ENCODE measurements around the gene FLYWCH1.

FLYWCH1 gene

DNA sequence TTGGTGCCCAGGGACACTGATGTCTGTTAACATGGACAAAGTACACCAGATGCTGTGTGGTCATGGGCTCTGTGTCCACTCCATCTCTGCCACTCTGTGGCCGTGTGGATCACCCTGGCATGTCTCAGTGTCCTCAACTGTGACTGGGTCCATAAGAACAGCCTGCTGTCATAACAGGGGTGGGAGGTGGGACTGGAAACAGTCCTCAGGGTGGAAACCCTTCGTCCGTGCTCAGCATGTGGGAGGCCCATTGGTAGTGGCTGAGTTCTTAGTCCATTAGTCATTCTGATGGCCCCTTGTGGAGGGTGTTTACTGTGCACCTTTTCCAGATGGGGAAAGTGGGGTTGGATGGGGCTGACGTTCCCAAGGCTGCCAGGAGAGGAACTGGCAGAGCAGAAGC is 15.9 kb upstream of the FLYWCH1 start:
- TF ChIP-seq, protein P1, sequence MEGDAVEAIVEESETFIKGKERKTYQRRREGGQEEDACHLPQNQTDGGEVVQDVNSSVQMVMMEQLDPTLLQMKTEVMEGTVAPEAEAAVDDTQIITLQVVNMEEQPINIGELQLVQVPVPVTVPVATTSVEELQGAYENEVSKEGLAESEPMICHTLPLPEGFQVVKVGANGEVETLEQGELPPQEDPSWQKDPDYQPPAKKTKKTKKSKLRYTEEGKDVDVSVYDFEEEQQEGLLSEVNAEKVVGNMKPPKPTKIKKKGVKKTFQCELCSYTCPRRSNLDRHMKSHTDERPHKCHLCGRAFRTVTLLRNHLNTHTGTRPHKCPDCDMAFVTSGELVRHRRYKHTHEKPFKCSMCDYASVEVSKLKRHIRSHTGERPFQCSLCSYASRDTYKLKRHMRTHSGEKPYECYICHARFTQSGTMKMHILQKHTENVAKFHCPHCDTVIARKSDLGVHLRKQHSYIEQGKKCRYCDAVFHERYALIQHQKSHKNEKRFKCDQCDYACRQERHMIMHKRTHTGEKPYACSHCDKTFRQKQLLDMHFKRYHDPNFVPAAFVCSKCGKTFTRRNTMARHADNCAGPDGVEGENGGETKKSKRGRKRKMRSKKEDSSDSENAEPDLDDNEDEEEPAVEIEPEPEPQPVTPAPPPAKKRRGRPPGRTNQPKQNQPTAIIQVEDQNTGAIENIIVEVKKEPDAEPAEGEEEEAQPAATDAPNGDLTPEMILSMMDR (IDR thresholded peaks at IDR 0.05; ENCODE audit: unreplicated experiment in 3 of 3) = no peak
- H3K4me3 Mint-ChIP-seq = no peak overlapping the region
- H3K36me3 Mint-ChIP-seq (ENCODE audit: low read depth) = peaks cover under 1% of the 10 kb centered on the region
- no peak overlapping the region for H3K27ac Mint-ChIP-seq
- no peaks in the 10 kb centered on the region for H3K9me3 Mint-ChIP-seq
- no peaks in the 10 kb centered on the region for H3K27me3 Mint-ChIP-seq (ENCODE audit: low read depth)
- peaks cover 2% of the 10 kb centered on the region for H3K4me1 Mint-ChIP-seq

DNA sequence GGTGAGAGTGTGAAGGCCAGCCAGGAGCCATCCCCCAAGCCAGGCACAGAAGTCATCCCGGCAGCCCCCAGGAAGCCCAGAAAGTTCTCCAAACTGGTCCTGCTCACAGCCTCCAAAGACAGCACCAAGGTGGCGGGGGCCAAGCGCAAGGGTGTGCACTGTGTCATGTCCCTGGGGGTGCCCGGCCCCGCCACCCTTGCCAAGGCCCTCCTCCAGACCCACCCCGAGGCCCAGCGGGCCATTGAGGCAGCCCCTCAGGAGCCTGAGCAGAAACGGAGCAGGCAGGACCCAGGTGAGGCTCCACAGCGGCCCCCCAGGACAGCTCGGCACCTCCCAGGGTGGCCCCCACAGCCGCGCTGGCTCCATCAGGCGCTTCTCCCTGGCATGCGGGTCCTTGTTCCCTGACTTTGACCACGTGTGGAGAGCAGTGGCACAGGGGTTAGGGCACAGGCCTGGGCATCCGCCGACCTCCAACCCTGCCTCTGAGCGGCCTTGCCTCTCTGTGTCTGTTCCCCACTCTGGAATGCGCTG is 15.2 kb upstream of the FLYWCH1 start:
- H3K4me3 Mint-ChIP-seq = no peak overlapping the region
- H3K9me3 Mint-ChIP-seq = no peaks in the 10 kb centered on the region
- H3K27me3 Mint-ChIP-seq (ENCODE audit: low read depth) = no peaks in the 10 kb centered on the region
- peaks cover 4% of the 10 kb centered on the region for H3K36me3 Mint-ChIP-seq (ENCODE audit: low read depth)
- TF ChIP-seq, protein P1 (IDR thresholded peaks at IDR 0.05; ENCODE audit: unreplicated experiment in 3 of 3) = no peak
- H3K4me1 Mint-ChIP-seq = no peaks in the 10 kb centered on the region
- no peak overlapping the region for H3K27ac Mint-ChIP-seq

DNA sequence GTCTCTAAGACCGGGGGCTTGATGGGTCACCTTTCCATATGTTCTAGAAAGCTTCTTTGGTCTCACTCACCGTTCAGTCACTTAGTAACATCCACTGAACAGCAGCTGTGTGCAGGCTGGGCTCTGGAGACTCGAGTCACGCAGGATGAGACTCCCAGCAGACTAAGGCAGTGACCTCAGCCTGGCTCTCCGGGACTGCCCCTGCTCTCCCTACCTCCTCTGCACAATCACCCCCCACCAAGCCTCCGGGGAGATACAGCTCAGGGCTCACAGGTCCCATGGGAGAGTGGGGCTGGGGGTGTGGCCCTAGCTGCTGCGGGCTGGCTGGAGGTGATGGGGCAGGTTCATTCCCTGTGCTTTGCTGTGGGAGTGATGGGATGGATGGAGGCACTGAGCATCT is 14.6 kb upstream of the FLYWCH1 start:
- H3K27me3 Mint-ChIP-seq (ENCODE audit: low read depth) = no peaks in the 10 kb centered on the region
- H3K27ac Mint-ChIP-seq = no peak overlapping the region
- peaks cover 4% of the 10 kb centered on the region for H3K36me3 Mint-ChIP-seq (ENCODE audit: low read depth)
- TF ChIP-seq, protein P1 (IDR thresholded peaks at IDR 0.05; ENCODE audit: unreplicated experiment in 3 of 3) = no peak
- H3K4me3 Mint-ChIP-seq = no peak overlapping the region
- no peaks in the 10 kb centered on the region for H3K9me3 Mint-ChIP-seq
- no peaks in the 10 kb centered on the region for H3K4me1 Mint-ChIP-seq

DNA sequence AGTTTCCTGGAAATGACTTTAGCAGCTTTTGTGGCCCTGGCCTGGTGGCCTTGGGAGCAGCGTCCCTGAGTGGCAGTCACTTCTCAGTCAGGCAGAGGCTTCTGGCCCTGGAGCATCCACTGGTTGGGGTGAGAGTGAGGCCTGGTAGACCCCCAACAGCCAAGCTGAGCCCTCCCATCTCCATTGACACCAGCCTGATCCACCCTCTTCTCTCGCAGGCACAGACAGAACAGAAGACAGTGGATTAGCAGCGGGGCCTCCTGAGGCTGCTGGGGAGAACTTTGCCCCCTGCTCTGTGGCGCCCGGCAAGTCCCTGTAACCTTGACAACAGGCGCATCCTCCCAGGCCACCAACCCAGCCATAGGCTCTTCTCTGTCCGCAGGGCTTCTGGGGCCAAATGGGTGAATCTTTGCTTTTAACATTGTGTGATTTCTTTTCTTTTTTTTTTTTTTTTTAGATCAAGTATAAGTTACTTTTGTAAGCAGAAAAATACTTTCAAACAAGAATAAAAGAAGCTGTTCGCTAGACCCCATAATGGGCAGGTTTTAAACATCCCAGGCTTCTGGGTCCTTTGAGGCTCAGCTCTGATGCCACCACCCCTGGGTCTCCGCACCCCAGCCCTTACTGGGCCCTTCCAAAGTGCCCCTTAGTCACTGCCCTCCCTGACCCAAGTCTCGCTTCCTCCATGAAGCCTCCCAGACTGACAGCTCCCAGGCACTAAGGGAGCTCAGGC is 12.7 kb upstream of the FLYWCH1 start:
- Mint-ChIP-seq H3K9me3 (no peaks in the 10 kb centered on the region), H3K4me3 (no peak overlapping the region), H3K27ac (peak overlapping the region in 2 of 3 experiments; percentile 56 to 88), H3K4me1 (peaks cover 4% of the 10 kb centered on the region), H3K27me3 (ENCODE audit: low read depth) (no peaks in the 10 kb centered on the region), H3K36me3 (ENCODE audit: low read depth) (peaks cover 4% of the 10 kb centered on the region)
- TF ChIP-seq, protein P1 (IDR thresholded peaks at IDR 0.05; ENCODE audit: unreplicated experiment in 3 of 3) = no peak

DNA sequence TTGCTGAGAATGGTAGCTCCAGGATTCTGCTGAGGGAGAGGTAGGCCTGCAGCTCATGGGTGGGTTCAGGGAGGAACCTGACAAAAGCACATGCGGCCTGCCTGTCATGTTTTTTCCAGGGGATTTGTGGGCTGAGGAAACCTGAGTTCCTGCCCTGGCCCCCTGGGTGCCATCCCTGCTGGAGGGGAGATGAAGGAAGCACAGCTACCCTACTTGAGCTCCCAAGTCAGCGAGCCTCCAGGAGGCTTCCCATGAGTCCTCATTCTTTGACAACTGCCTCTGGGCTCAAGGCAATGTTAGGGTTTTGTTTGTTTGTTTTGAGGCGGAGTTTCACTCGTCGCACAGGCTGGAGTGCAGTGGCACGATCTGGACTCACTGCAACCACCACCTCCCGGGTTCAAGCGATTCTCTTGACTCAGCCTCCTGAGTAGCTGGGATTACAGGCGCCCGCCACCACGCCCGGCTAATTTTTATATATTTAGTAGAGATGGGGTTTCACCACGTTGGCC is 12.1 kb upstream of the FLYWCH1 start:
- peaks cover 6% of the 10 kb centered on the region for H3K4me1 Mint-ChIP-seq
- TF ChIP-seq, protein P1 (IDR thresholded peaks at IDR 0.05; ENCODE audit: unreplicated experiment in 3 of 3) = no peak
- H3K27me3 Mint-ChIP-seq (ENCODE audit: low read depth) = no peaks in the 10 kb centered on the region
- peaks cover 4% of the 10 kb centered on the region for H3K36me3 Mint-ChIP-seq (ENCODE audit: low read depth)
- H3K4me3 Mint-ChIP-seq = no peak overlapping the region
- no peaks in the 10 kb centered on the region for H3K9me3 Mint-ChIP-seq
- peak overlapping the region in 1 of 3 experiments; percentile 88 for H3K27ac Mint-ChIP-seq

Data from nephron (organoid).